ENCODE measurements around the gene DAPK2.

The DAPK2 gene

GRCh38 chr15:63943829-63944680 lies 102.2 kb downstream of the DAPK2 start:
- DNase-seq (ENCODE audit: low spot score) = no peak

- DNase-seq (ENCODE audit: low spot score) = no peak
Observed at GRCh38 chr15:63942486-63943365, 103.6 kb downstream of the DAPK2 start.

GRCh38 chr15:63941698-63942465 lies 104.4 kb downstream of the DAPK2 start:
- DNase-seq (ENCODE audit: low spot score) = no peak

- DNase-seq (ENCODE audit: low spot score) = no peak
Observed at GRCh38 chr15:63940966-63941620, 105.2 kb downstream of the DAPK2 start.

- DNase-seq (ENCODE audit: low spot score) = no peak
Observed at GRCh38 chr15:63939531-63940130, 106.7 kb downstream of the DAPK2 start.

GRCh38 chr15:63938486-63939061 lies 107.7 kb downstream of the DAPK2 start:
- DNase-seq (ENCODE audit: low spot score) = no peak

GRCh38 chr15:63933522-63933921 lies 112.8 kb downstream of the DAPK2 start:
- no peak for DNase-seq (ENCODE audit: low spot score)

- no peak for DNase-seq (ENCODE audit: low spot score)
Observed at GRCh38 chr15:63931556-63931955, 114.7 kb downstream of the DAPK2 start.

- DNase-seq (ENCODE audit: low spot score) = no peak
Observed at GRCh38 chr15:63930034-63930433, 116.3 kb downstream of the DAPK2 start.

GRCh38 chr15:63928185-63928842 lies 118.0 kb downstream of the DAPK2 start:
- DNase-seq (ENCODE audit: low spot score) = no peak

GRCh38 chr15:63923993-63924950 lies 122.0 kb downstream of the DAPK2 start:
- DNase-seq (ENCODE audit: low spot score) = no peak

GRCh38 chr15:63922916-63923315 lies 123.4 kb downstream of the DAPK2 start:
- DNase-seq (ENCODE audit: low spot score) = no peak

GRCh38 chr15:63922261-63922904 lies 123.9 kb downstream of the DAPK2 start:
- DNase-seq (ENCODE audit: low spot score) = no peak

GRCh38 chr15:63920504-63921175 lies 125.6 kb downstream of the DAPK2 start:
- DNase-seq (ENCODE audit: low spot score) = no peak

GRCh38 chr15:63918901-63919348 lies 127.4 kb downstream of the DAPK2 start:
- DNase-seq (ENCODE audit: low spot score) = no peak

- no peak for DNase-seq (ENCODE audit: low spot score)
Observed at GRCh38 chr15:63918317-63918672, 128.0 kb downstream of the DAPK2 start.

GRCh38 chr15:63917588-63918316 lies 128.5 kb downstream of the DAPK2 start:
- no peak for DNase-seq (ENCODE audit: low spot score)
